ENCODE measurements around the gene FOXK2.

Gene FOXK2

DNA sequence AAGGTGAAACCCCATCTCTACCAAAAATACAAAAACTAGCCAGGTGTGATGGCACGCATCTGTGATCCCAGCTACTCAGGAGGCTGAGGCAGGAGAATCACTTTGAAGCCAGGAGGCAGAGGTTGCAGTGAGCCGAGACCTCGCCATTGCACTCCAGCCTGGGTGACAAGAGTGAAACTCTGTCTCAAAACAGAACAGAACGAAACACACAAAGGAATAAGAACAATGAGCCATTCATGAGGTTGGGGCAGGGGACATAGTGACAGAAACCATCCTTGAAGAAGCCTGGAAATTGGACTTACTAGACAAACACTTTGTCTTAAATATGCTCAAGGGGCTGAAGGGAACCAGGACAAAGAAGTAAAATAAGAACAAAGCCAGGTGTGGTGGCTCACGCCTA is 89.3 kb downstream of the FOXK2 start:
- no peak overlapping the region for H3K4me3 Mint-ChIP-seq
- no peak overlapping the region for H3K27ac Mint-ChIP-seq
- TF ChIP-seq, protein P1, sequence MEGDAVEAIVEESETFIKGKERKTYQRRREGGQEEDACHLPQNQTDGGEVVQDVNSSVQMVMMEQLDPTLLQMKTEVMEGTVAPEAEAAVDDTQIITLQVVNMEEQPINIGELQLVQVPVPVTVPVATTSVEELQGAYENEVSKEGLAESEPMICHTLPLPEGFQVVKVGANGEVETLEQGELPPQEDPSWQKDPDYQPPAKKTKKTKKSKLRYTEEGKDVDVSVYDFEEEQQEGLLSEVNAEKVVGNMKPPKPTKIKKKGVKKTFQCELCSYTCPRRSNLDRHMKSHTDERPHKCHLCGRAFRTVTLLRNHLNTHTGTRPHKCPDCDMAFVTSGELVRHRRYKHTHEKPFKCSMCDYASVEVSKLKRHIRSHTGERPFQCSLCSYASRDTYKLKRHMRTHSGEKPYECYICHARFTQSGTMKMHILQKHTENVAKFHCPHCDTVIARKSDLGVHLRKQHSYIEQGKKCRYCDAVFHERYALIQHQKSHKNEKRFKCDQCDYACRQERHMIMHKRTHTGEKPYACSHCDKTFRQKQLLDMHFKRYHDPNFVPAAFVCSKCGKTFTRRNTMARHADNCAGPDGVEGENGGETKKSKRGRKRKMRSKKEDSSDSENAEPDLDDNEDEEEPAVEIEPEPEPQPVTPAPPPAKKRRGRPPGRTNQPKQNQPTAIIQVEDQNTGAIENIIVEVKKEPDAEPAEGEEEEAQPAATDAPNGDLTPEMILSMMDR (IDR thresholded peaks at IDR 0.05; ENCODE audit: unreplicated experiment in 3 of 3), result no peak
- H3K9me3 Mint-ChIP-seq, result peaks cover 9% of the 10 kb centered on the region
- peaks cover 82% of the 10 kb centered on the region for H3K36me3 Mint-ChIP-seq (ENCODE audit: low read depth)
- H3K27me3 Mint-ChIP-seq (ENCODE audit: low read depth), result no peaks in the 10 kb centered on the region
- peaks cover 36% of the 10 kb centered on the region for H3K4me1 Mint-ChIP-seq

DNA sequence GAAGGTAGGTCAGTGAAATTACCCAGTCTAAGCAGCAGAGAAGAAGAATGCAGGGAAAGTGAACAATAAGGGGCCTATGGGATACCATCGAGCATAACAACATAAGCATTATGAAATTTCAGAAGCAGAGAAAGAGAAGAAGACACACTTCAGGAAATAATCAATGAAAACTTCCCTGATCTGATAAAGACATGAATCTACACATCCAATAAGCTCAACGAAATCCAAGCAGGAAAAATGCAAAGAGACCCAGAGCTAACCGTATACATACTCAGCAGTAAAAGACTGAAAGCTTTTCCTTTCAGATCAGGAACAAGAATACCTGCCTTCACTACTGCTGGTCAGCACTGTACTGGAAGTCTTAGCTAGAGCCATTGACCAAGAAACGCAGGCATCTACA is 90.1 kb downstream of the FOXK2 start:
- Mint-ChIP-seq H3K4me3 (no peak overlapping the region), H3K9me3 (peaks cover 9% of the 10 kb centered on the region), H3K36me3 (ENCODE audit: low read depth) (peaks cover 79% of the 10 kb centered on the region), H3K4me1 (peaks cover 29% of the 10 kb centered on the region), H3K27ac (peak overlapping the region in 2 of 3 experiments; percentile 5 to 27), H3K27me3 (ENCODE audit: low read depth) (no peaks in the 10 kb centered on the region)
- TF ChIP-seq, protein P1 (IDR thresholded peaks at IDR 0.05; ENCODE audit: unreplicated experiment in 3 of 3), result no peak

DNA sequence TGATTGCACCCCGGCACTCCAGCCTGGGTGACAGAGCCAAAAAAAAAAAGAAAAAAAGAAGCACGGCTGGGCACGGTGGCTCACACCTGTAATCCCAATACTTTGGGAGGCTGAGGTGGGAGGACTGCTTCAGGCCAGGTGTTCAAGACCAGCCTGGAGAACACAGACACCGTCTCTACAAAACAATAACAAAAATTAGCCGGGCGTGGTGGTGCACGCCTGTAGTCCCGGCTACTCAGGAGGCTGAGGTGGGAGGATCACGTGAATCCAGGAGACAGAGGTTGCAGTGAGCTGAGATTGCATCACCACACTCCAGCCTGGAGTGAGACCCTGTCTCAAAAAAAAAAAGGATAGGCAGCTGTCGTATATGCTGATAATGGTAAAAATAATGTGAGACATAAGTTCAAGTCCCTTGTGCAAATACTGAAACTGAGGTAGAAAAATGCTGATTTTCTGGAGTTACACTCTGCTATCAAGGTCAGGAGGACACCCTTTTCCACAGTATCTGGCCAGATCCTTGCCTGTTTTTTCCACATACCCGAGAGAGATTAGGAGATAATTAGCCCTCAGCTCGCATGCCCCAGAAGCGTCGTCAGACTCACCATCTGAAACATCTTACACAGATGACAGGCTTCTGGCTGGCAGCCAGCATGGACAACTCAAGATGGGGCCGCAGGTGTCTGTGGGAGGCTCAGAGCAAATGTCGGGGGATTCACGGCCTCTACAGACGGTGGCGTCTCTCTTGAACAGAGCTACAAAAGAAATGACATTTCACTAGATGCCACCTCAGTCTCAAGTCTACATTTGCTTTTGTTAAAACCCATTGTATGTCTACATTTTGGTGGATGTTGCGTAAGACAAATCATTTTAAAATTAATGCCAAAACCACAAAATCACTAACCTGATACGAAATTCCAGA is 91.9 kb downstream of the FOXK2 start:
- H3K27ac Mint-ChIP-seq, result peak overlapping the region; percentile 7 to 79 (median 47)
- H3K9me3 Mint-ChIP-seq, result peaks cover 9% of the 10 kb centered on the region
- TF ChIP-seq, protein P1 (IDR thresholded peaks at IDR 0.05; ENCODE audit: unreplicated experiment in 3 of 3), result no peak
- H3K27me3 Mint-ChIP-seq (ENCODE audit: low read depth), result no peaks in the 10 kb centered on the region
- peaks cover 78% of the 10 kb centered on the region for H3K36me3 Mint-ChIP-seq (ENCODE audit: low read depth)
- H3K4me1 Mint-ChIP-seq, result peaks cover 20% of the 10 kb centered on the region
- H3K4me3 Mint-ChIP-seq, result no peak overlapping the region

DNA sequence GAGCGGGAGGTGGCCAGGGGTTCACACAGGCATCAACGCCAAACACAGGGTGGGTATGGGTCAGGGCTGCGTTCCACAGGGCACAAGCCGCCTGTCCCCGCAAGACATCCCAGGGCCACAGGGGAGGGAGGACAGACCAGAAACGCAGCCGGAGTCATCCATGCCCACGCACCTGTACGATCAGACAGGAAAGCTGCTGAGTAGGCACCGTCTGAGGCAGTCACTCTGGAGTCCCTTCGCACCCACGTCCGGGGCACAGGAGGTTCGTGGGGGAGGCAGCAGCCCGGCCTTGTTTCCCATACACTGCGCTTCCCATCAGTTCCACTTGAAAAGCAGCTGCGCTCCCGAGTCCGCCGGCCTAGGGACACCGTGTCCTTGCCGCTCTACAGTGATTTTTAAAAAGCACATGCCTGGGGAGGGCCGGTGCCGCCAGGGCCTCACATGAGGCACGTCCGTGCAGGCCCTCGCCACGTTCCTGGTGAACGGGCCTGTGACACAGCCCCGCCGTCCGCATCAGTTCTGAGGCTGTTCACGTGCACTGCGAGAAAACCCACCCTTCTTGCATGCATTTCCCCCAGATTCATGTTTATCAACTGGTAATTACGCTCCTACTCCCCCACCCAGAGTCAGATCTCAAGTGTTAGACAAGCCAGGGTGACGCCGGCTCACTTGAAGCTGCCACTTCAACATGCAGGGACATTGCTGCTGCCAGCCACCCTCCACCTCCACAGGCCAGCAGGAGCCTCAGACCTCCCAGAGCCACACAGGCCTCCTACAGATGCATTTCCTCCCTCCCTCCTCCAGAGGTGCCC is 94.0 kb downstream of the FOXK2 start:
- peaks cover 20% of the 10 kb centered on the region for H3K4me1 Mint-ChIP-seq
- H3K9me3 Mint-ChIP-seq, result peaks cover 9% of the 10 kb centered on the region
- TF ChIP-seq, protein P1 (IDR thresholded peaks at IDR 0.05; ENCODE audit: unreplicated experiment in 3 of 3), result no peak
- peak overlapping the region in 1 of 3 experiments; percentile 7 for H3K4me3 Mint-ChIP-seq
- no peaks in the 10 kb centered on the region for H3K27me3 Mint-ChIP-seq (ENCODE audit: low read depth)
- H3K27ac Mint-ChIP-seq, result peak overlapping the region in 2 of 3 experiments; percentile 53 to 85
- H3K36me3 Mint-ChIP-seq (ENCODE audit: low read depth), result peaks cover 75% of the 10 kb centered on the region

DNA sequence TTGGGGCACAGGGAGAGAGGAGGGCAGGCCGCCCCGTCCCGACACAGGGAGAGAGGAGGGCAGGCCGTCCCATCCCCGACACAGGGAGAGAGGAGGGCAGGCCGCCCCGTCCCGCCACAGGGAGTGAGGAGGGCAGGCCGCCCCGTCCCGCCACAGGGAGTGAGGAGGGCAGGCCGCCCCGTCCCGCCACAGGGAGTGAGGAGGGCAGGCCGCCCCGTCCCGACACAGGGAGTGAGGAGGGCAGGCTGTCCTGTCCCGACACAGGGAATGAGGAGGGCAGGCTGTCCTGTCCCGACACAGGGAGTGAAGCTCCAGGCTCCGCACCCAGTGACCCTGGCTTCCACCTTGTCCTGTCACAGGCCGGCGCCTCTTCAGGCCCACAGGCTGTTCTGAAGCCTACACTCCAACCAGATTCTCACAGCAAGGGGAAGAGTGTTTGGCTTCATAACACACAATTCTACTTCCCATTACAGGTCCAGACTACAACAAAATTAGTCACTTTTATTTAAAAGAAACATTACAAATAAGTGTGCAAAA is 94.6 kb downstream of the FOXK2 start:
- H3K27me3 Mint-ChIP-seq (ENCODE audit: low read depth), result no peaks in the 10 kb centered on the region
- no peak overlapping the region for H3K4me3 Mint-ChIP-seq
- peaks cover 76% of the 10 kb centered on the region for H3K36me3 Mint-ChIP-seq (ENCODE audit: low read depth)
- H3K4me1 Mint-ChIP-seq, result peaks cover 20% of the 10 kb centered on the region
- peaks cover 9% of the 10 kb centered on the region for H3K9me3 Mint-ChIP-seq
- H3K27ac Mint-ChIP-seq, result peak overlapping the region in 2 of 3 experiments; percentile 53 to 85
- TF ChIP-seq, protein P1 (IDR thresholded peaks at IDR 0.05; ENCODE audit: unreplicated experiment in 3 of 3), result no peak

All from nephron (organoid).